Mucosa of descending colon (tissue), 3 donors: ENCODE measurements around the gene YTHDF1. TPM values are rescaled to one million over a fixed set of nuclear protein-coding genes. Genes with fewer than 3 reads are reported as not detected.
A peak's percentile ranks its signal among the peaks of the same experiment; 100 is the strongest.

Experiments
- ATAC-seq: fragments of 200-7000 bp; cut with Tn5 transposase; one replicate; pipeline ENCODE4 v1.9.1; 2020; ENCODE audit warnings: mild to moderate bottlenecking, moderate library complexity
- DNase-seq, 3 donors: peaks; one replicate each; pipeline ENCODE4 v3.0.0-alpha.2; 2020
- H3K36me3 ChIP-seq: fragments of 200-600 bp; one replicate; pipeline ENCODE4 v1.8.0; 2021; ENCODE audit warnings: low read depth, mild to moderate bottlenecking
- H3K4me1 ChIP-seq: fragments of 200-600 bp; one replicate; pipeline ENCODE4 v1.8.0; 2021; ENCODE audit warnings: low read depth, mild to moderate bottlenecking
- H3K4me3 ChIP-seq: fragments of 200-600 bp; one replicate; pipeline ENCODE4 v1.8.0; 2021; ENCODE audit warnings: mild to moderate bottlenecking
- H3K9me3 ChIP-seq: fragments of 200-600 bp; one replicate; pipeline ENCODE4 v1.8.0; 2021; ENCODE audit warnings: mild to moderate bottlenecking
- CTCF ChIP-seq: fragments of 200-600 bp; IDR thresholded peaks from one replicate; pipeline ENCODE4 v1.8.0; 2022; ENCODE audit warnings: antibody characterized with exemption, mild to moderate bottlenecking
- intact Hi-C, 2 donors: fragments of 100-400 bp; cut with DNase I in 1 of 2; cut with micrococcal nuclease in 1 of 2; formaldehyde crosslinking; loops; one replicate each; pipeline versions ENCODE4 v1.11.0 to v1.11.1; 2022; cut with DNase I, micrococcal nuclease
- total RNA-seq, 3 donors: library from RNA; stranded (reverse); fragmentation: NEBNext Ultra II Directional in 2 of 3; extraction: Animal tissue kit (Norgen Biotek cat#: 25700) in 2 of 3; gene quantifications; one replicate each; pipeline versions ENCODE4 v1.2.1 to v1.2.4, GENCODE V29; 2021 to 2023
- donor health status: DM: no; HTN: no; CAD: no; lungs with moderate emphysema.
- donor health status: DM: no; HTN: no; CAD: no.
- donor health status: DM: no; HTN: yes; CAD: no.

Gene YTHDF1
- total RNA-seq, 3 donors from 2014 or later: 32.0 to 37.2 (median 34.2) TPM

- H3K36me3 ChIP-seq: no peaks in the 10 kb centered on the region
- no peak overlapping the region for H3K4me3 ChIP-seq
- H3K4me1 ChIP-seq: peaks cover 20% of the 10 kb centered on the region
- no peaks in the 10 kb centered on the region for H3K9me3 ChIP-seq
- ATAC-seq (no peak), DNase-seq (peak in 1 of 3 donors; percentile 11)
- intact Hi-C loops: no loop called here
- TF ChIP-seq CTCF: no peak
These were observed 5.8 kb downstream of the YTHDF1 start for GRCh38 chr20:63210011-63210605.

- intact Hi-C loops: no loop called here
These were observed 7.5 kb downstream of the YTHDF1 start for GRCh38 chr20:63208346-63208909.

GRCh38 chr20:63206878-63207277 lies 9.1 kb downstream of the YTHDF1 start:
- DNase-seq: peak in 1 of 3 donors; percentile 11
- Histone ChIP-seq H3K4me1 (no peaks in the 10 kb centered on the region), H3K36me3 (no peaks in the 10 kb centered on the region), H3K4me3 (no peak overlapping the region), H3K9me3 (no peaks in the 10 kb centered on the region)
- intact Hi-C loops: no loop called here
- no peak for ATAC-seq
- TF ChIP-seq CTCF: no peak

More at GRCh38 chr20:63208346-63208909, 7.5 kb downstream of the YTHDF1 start:
- DNase-seq (peak in 1 of 3 donors; percentile 17), ATAC-seq (no peak)
- Histone ChIP-seq H3K36me3 (no peaks in the 10 kb centered on the region), H3K4me3 (no peak overlapping the region), H3K4me1 (peaks cover 8% of the 10 kb centered on the region), H3K9me3 (no peaks in the 10 kb centered on the region)
- no peak for TF ChIP-seq CTCF

- Histone ChIP-seq H3K36me3 (no peaks in the 10 kb centered on the region), H3K4me3 (no peak overlapping the region), H3K4me1 (no peaks in the 10 kb centered on the region), H3K9me3 (no peaks in the 10 kb centered on the region)
- no peak for ATAC-seq
- intact Hi-C loops: no loop called here
- peak in 1 of 3 donors; percentile 33 for DNase-seq
- no peak for TF ChIP-seq CTCF
These were observed 10.0 kb downstream of the YTHDF1 start for GRCh38 chr20:63205896-63206295.

GRCh38 chr20:63204362-63204761 lies 11.6 kb downstream of the YTHDF1 start:
- TF ChIP-seq CTCF: no peak
- peak in 1 of 3 donors; percentile 10 for DNase-seq
- no peaks in the 10 kb centered on the region for H3K36me3 ChIP-seq
- no peak for ATAC-seq
- no peaks in the 10 kb centered on the region for H3K9me3 ChIP-seq
- intact Hi-C loops: no loop called here
- H3K4me3 ChIP-seq: no peak overlapping the region
- H3K4me1 ChIP-seq: no peaks in the 10 kb centered on the region
